GM12878 (cell line): ENCODE results near the gene CPEB3. TPM values are rescaled to one million over a fixed set of nuclear protein-coding genes. Genes with fewer than 3 reads are reported as not detected.

Experiments
- ATAC-seq: fragments of 200-7000 bp; cut with Tn5 transposase; 3 replicates; pipeline ENCODE4 v1.9.1; 2020; ENCODE audit warnings: mild to moderate bottlenecking, moderate library complexity
- BruUV-seq: library from RNA; stranded (reverse); fragments of 400-500 nt; replicated peaks from 2 replicates; lab custom pipeline; 2021; lab: Mats Ljungman, UMichigan
- CTCF ChIA-PET: fragments of 300-600 bp; sonication (Branson Sonifier 250); formaldehyde crosslinking; extraction: SDS; loops from one replicate; lab custom pipeline; 2021; ENCODE audit warnings: inconsistent platforms; lab: Yijun Ruan, JAX
- POLR2A ChIA-PET: fragments of 350-600 bp; formaldehyde crosslinking; extraction: SDS; loops from one replicate; lab custom pipeline; 2021; ENCODE audit warnings: inconsistent platforms; lab: Charles Lee
- RAD21 ChIA-PET: fragments of 300-600 bp; sonication (Branson Sonifier 250); formaldehyde crosslinking; loops from one replicate; lab custom pipeline; 2023; ENCODE audit warnings: antibody characterized with exemption; ENCODE audit not compliant: unreplicated experiment; lab: Charles Lee
- SMC1A ChIA-PET: fragments of 300-600 bp; sonication (Branson Sonifier 250); formaldehyde crosslinking; loops from one replicate; lab custom pipeline; 2023; ENCODE audit not compliant: unreplicated experiment, uncharacterized antibody; lab: Charles Lee
- DNase-seq: peaks from one replicate; pipeline ENCODE4 v3.0.0-alpha.2; 2011; ENCODE audit warnings: low read depth, low spot score
- FAIRE-seq: peaks from 3 replicates; lab custom pipeline; 2011; peaks lifted over from hg19 to GRCh38; lab: Jason Lieb, UNC
- H2AFZ ChIP-seq: 2 replicates; pipeline ENCODE4 v1.6.0; 2011; ENCODE audit warnings: low read depth, low read length, control low read depth; ENCODE audit not compliant: control insufficient read depth
- H3K27ac ChIP-seq: 2 replicates; pipeline ENCODE4 v1.5.1; 2011; ENCODE audit warnings: control low read depth; ENCODE audit not compliant: control insufficient read depth, insufficient read depth
- H3K27me3 ChIP-seq, 2 experiments: replicated peaks in 1 of 2; 2 replicates each; pipeline versions ENCODE4 v1.6.0 to v1.6.1; 2011; ENCODE audit warnings: low read length in 1 of 2; ENCODE audit not compliant: control insufficient read depth in 2 of 2, insufficient read depth in 2 of 2
- H3K36me3 ChIP-seq, 2 experiments: 2 replicates each; pipeline ENCODE4 v1.5.1; 2011; ENCODE audit warnings: low read length in 1 of 2; ENCODE audit not compliant: control insufficient read depth in 2 of 2, insufficient read depth in 2 of 2
- H3K4me1 ChIP-seq: 2 replicates; pipeline ENCODE4 v1.6.1; 2011; ENCODE audit warnings: mild to moderate bottlenecking, low read length, moderate library complexity, mixed read lengths; ENCODE audit not compliant: control insufficient read depth, insufficient read depth
- H3K4me2 ChIP-seq: 2 replicates; pipeline ENCODE4 v1.6.0; 2011; ENCODE audit warnings: control low read depth; ENCODE audit not compliant: control insufficient read depth, insufficient read depth
- H3K4me3 ChIP-seq: fragments of 200-600 bp; sonication (generic); 2 replicates; pipeline ENCODE4 v1.5.1; 2016
- H3K79me2 ChIP-seq: 2 replicates; pipeline ENCODE4 v1.6.0; 2011; ENCODE audit warnings: low read length; ENCODE audit not compliant: control insufficient read depth, insufficient read depth
- H3K9ac ChIP-seq: 2 replicates; pipeline ENCODE4 v1.8.0; 2011; ENCODE audit warnings: low read length, control low read depth, mixed read lengths; ENCODE audit not compliant: control insufficient read depth, insufficient read depth
- H3K9me3 ChIP-seq: replicated peaks from 3 replicates; pipeline ENCODE4 v1.5.1; 2011; ENCODE audit warnings: mild to moderate bottlenecking, low read length; ENCODE audit not compliant: control insufficient read depth, insufficient read depth
- H4K20me1 ChIP-seq: 2 replicates; pipeline ENCODE4 v1.6.0; 2011; ENCODE audit not compliant: control insufficient read depth, insufficient read depth
- CTCF ChIP-seq, 3 experiments: IDR thresholded peaks in 2 of 3; conservative IDR thresholded peaks in 1 of 3; 2 replicates each; pipeline ENCODE4 v1.5.1; 2011; ENCODE audit warnings: low read depth in 3 of 3, low read length in 3 of 3, mild to moderate bottlenecking in 3 of 3, control low read depth in 2 of 3, moderate library complexity in 2 of 3, inconsistent platforms in 1 of 3, mixed read lengths in 1 of 3; ENCODE audit not compliant: control insufficient read depth in 2 of 3, insufficient read depth in 1 of 3; ENCODE audit errors: extremely low read depth in 1 of 3
- FOXM1 ChIP-seq: IDR thresholded peaks from 2 replicates; pipeline ENCODE4 v1.6.1; 2012; ENCODE audit warnings: low read depth, mild to moderate bottlenecking, inconsistent platforms, low read length, moderate library complexity
- NR2C1 ChIP-seq: fragments of 450-650 bp; IDR thresholded peaks from 2 replicates; pipeline ENCODE4 v1.6.1; 2017; ENCODE audit warnings: antibody characterized with exemption, mild to moderate bottlenecking, moderate library complexity
- NR2F1 ChIP-seq: fragments of 450-650 bp; conservative IDR thresholded peaks from 2 replicates; pipeline ENCODE4 v1.6.1; 2017; ENCODE audit warnings: mild to moderate bottlenecking
- POLR2A ChIP-seq: IDR thresholded peaks from 2 replicates; pipeline ENCODE4 v1.6.1; 2011; ENCODE audit warnings: low read depth, mild to moderate bottlenecking, low read length
- PRDM15 ChIP-seq: fragments of 450-650 bp; formaldehyde crosslinking; IDR thresholded peaks from 2 replicates; pipeline ENCODE4 v1.4.0; 2020; ENCODE audit warnings: mild to moderate bottlenecking, moderate library complexity
- SIX5 ChIP-seq: IDR thresholded peaks from 2 replicates; pipeline ENCODE4 v1.6.1; 2011; ENCODE audit warnings: mild to moderate bottlenecking, low read depth, low read length, moderate library complexity; ENCODE audit not compliant: severe bottlenecking
- SMARCA5 ChIP-seq: fragments of 450-650 bp; IDR thresholded peaks from 2 replicates; pipeline ENCODE4 v1.6.1; 2017; ENCODE audit warnings: mild to moderate bottlenecking
- SREBF2 ChIP-seq: IDR thresholded peaks from 2 replicates; pipeline ENCODE4 v1.6.1; 2012; ENCODE audit warnings: mild to moderate bottlenecking, low read length
- ZNF24 ChIP-seq: fragments of 450-650 bp; IDR thresholded peaks from 2 replicates; pipeline ENCODE4 v1.6.1; 2017; ENCODE audit warnings: antibody characterized with exemption, mild to moderate bottlenecking
- ZNF274 ChIP-seq: IDR thresholded peaks from one replicate; pipeline ENCODE4 v1.8.0; 2011; ENCODE audit not compliant: insufficient read length, insufficient read depth
- WGBS: methylation state at CpG from one replicate; pipeline ENCODE4 v1.1.6; 2016; ENCODE audit warnings: low lambda C conversion rate; ENCODE audit not compliant: insufficient replicate concordance, insufficient coverage; ENCODE audit errors: missing lambda C conversion rate; 5-methylcytosine and 5-hydroxymethylcytosine counted together
- in situ Hi-C: fragments of 300-500 bp; cut with MboI; formaldehyde crosslinking; loops from 9 replicates; pipeline ENCODE4 v1.14.3; 2018; ENCODE audit warnings: mixed read lengths
- intact Hi-C: fragments of 100-400 bp; cut with micrococcal nuclease; formaldehyde crosslinking; loops from one replicate; pipeline ENCODE4 v1.14.2; 2022; ENCODE audit not compliant: unreplicated experiment
- polyA plus RNA-seq, 11 experiments: library from polyadenylated mRNA; depleted of rRNA in 4 of 11; unstranded in 6 of 11; stranded (reverse) in 5 of 11; fragments of >200 nt; fragmentation: Nextera tagmentation in 4 of 11; fragmentation: Illumina TruSeq in 1 of 11; extraction: Ambion mirVana in 4 of 11; extraction: Trizol in 1 of 11; gene quantifications; 1 replicate in 1 of 11; 2 replicates in 10 of 11; pipeline versions ENCODE4 v1.2.1 to v1.2.3, GENCODE V29; 2011 to 2016; ENCODE audit warnings: inconsistent platforms in 2 of 11, missing spikeins in 2 of 11, low read depth in 1 of 11
- total RNA-seq, 4 experiments: library from RNA; depleted of rRNA in 3 of 4; stranded (reverse); fragments of >200 nt in 3 of 4; fragmentation: Illumina TruSeq in 1 of 4; extraction: Trizol in 1 of 4; gene quantifications; 2 replicates each; pipeline versions ENCODE4 v1.2.1 to v1.2.3, GENCODE V29; 2013 to 2021

The CPEB3 gene
- total and polyA plus RNA-seq, 10 of the 15 experiments (the other 5 are each of a cell fraction or from before 2014, with no cell fraction given) = 0.50 to 2.3 (median 1.2) TPM

DNA sequence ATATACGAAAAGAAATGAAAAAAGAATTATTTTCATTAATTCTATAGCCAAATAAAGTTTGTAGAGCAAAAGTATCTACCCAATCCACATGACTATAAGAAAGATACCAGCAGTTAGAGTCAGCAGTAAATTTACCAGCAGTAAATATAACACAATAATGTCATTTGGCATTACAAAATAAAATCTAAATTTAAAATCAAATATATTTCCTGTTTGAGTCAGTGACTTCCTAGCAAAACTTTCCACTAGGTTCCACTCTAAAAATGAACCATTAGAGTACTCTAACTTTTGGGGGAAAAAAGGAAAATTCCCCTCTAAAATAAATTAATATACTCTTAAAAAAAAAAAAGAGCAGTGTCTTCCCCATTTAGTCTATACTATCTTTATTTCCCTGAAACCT is 144.8 kb downstream of the CPEB3 start:
- SMC1A ChIA-PET = interaction anchor here (0.6 to 1.8 kb wide), 4 partner anchors 16 to 1056 kb away, joined by 3 to 6 read pairs (median 4); no protein-coding TSS in a partner anchor
- DNase-seq = no peak
- Histone ChIP-seq H3K9ac (no peak overlapping the region), H3K27ac (no peak overlapping the region), H4K20me1 (no peaks in the 10 kb centered on the region), H3K36me3 (no peaks in the 10 kb centered on the region), H2AFZ (no peak overlapping the region), H3K4me2 (no peak overlapping the region), H3K4me3 (no peak overlapping the region), H3K79me2 (no peaks in the 10 kb centered on the region), H3K27me3 (no peaks in the 10 kb centered on the region), H3K9me3 (no peaks in the 10 kb centered on the region), H3K4me1 (peaks cover 15% of the 10 kb centered on the region)
- POLR2A ChIA-PET = interaction anchor here (0.7 kb wide), 1 partner anchor 188 kb away, joined by 4 read pairs; no protein-coding TSS in a partner anchor
- in situ Hi-C loops = no loop called here
- intact Hi-C loops = no loop called here
- no TSS peak for BruUV-seq
- CTCF ChIA-PET = interaction anchor here (1.9 kb wide), 1 partner anchor 58 kb away, joined by 6 read pairs; no protein-coding TSS in a partner anchor
- TF ChIP-seq FOXM1 (no peak), PRDM15 (no peak), POLR2A (no peak), CTCF (IDR thresholded peaks at IDR 0.05 in 2 of 3, conservative IDR thresholded peaks at IDR 0.05 in 1 of 3; ENCODE audit: control insufficient read depth in 2 of 3, extremely low read depth in 1 of 3, insufficient read depth in 1 of 3, low read depth in 3 of 3, low read length in 3 of 3) (no peak), SMARCA5 (no peak), NR2F1 (no peak), ZNF274 (no peak), ZNF24 (no peak), NR2C1 (no peak), SREBF2 (no peak), SIX5 (no peak)
- 91% methylated on average over 1 of the region's 1 CpG for WGBS
- no peak for ATAC-seq
- FAIRE-seq = no peak
- RAD21 ChIA-PET = interaction anchor here (0.6 kb wide), 1 partner anchor 47 kb away, joined by 3 read pairs; no protein-coding TSS in a partner anchor
